ENCODE results near the gene VGLL4. TPM values are rescaled to one million over a fixed set of nuclear protein-coding genes. Genes with fewer than 3 reads are reported as not detected.

The VGLL4 gene
- total RNA-seq, 1 donor from 2014 or later: 29.4 TPM

- no peak for DNase-seq
- Mint-ChIP-seq H3K36me3 (ENCODE audit: unreplicated experiment) (no peaks in the 10 kb centered on the region), H3K9me3 (ENCODE audit: unreplicated experiment) (no peaks in the 10 kb centered on the region), H3K4me1 (ENCODE audit: low read depth, unreplicated experiment) (peaks cover 29% of the 10 kb centered on the region), H3K27me3 (ENCODE audit: unreplicated experiment) (peaks cover 3% of the 10 kb centered on the region), H3K4me3 (ENCODE audit: unreplicated experiment) (no peak overlapping the region), H3K27ac (ENCODE audit: unreplicated experiment) (peak overlapping the region; percentile 18)
- no peak for TF ChIP-seq CTCF (IDR thresholded peaks at IDR 0.05; ENCODE audit: partially characterized antibody, unreplicated experiment)
Measured at GRCh38 chr3:11592445-11593298, 51.0 kb downstream of the VGLL4 start.

GRCh38 chr3:11591391-11592282 lies 52.1 kb downstream of the VGLL4 start:
- H3K4me1 Mint-ChIP-seq (ENCODE audit: low read depth, unreplicated experiment): peaks cover 29% of the 10 kb centered on the region
- peak overlapping the region; percentile 96 for H3K27ac Mint-ChIP-seq (ENCODE audit: unreplicated experiment)

DNA sequence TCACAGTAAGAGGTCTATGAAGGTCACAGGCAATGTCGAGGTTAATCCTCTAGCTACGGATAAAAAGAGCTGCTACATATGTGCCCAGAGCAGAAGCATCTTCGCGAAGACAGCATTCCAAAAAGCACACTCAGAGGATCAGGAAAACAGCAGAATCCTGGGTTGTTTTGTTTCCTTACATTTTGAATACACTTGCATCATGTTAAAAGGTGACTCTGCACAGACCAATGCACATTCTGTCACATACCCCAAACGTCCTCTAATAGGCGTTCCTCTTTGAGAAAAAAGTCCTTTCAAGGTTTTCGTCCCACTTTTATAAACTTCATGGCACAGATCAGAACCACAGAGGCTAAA lies 52.7 kb downstream of the VGLL4 start:
- peaks cover 29% of the 10 kb centered on the region for H3K4me1 Mint-ChIP-seq (ENCODE audit: low read depth, unreplicated experiment)
- H3K4me3 Mint-ChIP-seq (ENCODE audit: unreplicated experiment): peak overlapping the region; percentile 36
- H3K27me3 Mint-ChIP-seq (ENCODE audit: unreplicated experiment): peaks cover 3% of the 10 kb centered on the region
- DNase-seq: no peak
- H3K27ac Mint-ChIP-seq (ENCODE audit: unreplicated experiment): peak overlapping the region; percentile 96
- no peaks in the 10 kb centered on the region for H3K36me3 Mint-ChIP-seq (ENCODE audit: unreplicated experiment)
- TF ChIP-seq CTCF (IDR thresholded peaks at IDR 0.05; ENCODE audit: partially characterized antibody, unreplicated experiment): no peak
- no peaks in the 10 kb centered on the region for H3K9me3 Mint-ChIP-seq (ENCODE audit: unreplicated experiment)

More at GRCh38 chr3:11591391-11592282, 52.1 kb downstream of the VGLL4 start:
- Mint-ChIP-seq H3K36me3 (ENCODE audit: unreplicated experiment) (no peaks in the 10 kb centered on the region), H3K4me3 (ENCODE audit: unreplicated experiment) (peak overlapping the region; percentile 36), H3K27me3 (ENCODE audit: unreplicated experiment) (peaks cover 3% of the 10 kb centered on the region), H3K9me3 (ENCODE audit: unreplicated experiment) (no peaks in the 10 kb centered on the region)
- no peak for DNase-seq
- TF ChIP-seq CTCF (IDR thresholded peaks at IDR 0.05; ENCODE audit: partially characterized antibody, unreplicated experiment): no peak

GRCh38 chr3:11589706-11590105 lies 54.0 kb downstream of the VGLL4 start:
- no peak for DNase-seq
- TF ChIP-seq CTCF (IDR thresholded peaks at IDR 0.05; ENCODE audit: partially characterized antibody, unreplicated experiment): no peak
- no peak overlapping the region for H3K27ac Mint-ChIP-seq (ENCODE audit: unreplicated experiment)
- peaks cover 39% of the 10 kb centered on the region for H3K4me1 Mint-ChIP-seq (ENCODE audit: low read depth, unreplicated experiment)
- no peak overlapping the region for H3K4me3 Mint-ChIP-seq (ENCODE audit: unreplicated experiment)
- H3K27me3 Mint-ChIP-seq (ENCODE audit: unreplicated experiment): peaks cover 3% of the 10 kb centered on the region
- H3K9me3 Mint-ChIP-seq (ENCODE audit: unreplicated experiment): no peaks in the 10 kb centered on the region
- no peaks in the 10 kb centered on the region for H3K36me3 Mint-ChIP-seq (ENCODE audit: unreplicated experiment)

Measured in glutamatergic neuron (in vitro differentiated cells).